Fibroblast of pulmonary artery (primary cell): ENCODE results near the gene MBOAT7.

ENCODE experiments used
- DNase-seq: peaks from one replicate; pipeline ENCODE4 v3.0.0-alpha.2; 2010; ENCODE audit warnings: low read depth
- H3K4me3 ChIP-seq: replicated peaks from 2 replicates; pipeline ENCODE4 v1.5.1; 2011; ENCODE audit warnings: low read depth, mild to moderate bottlenecking, control low read depth, low read length, moderate library complexity
- TF ChIP-seq, protein P1 (sequence below): IDR thresholded peaks from 2 replicates; pipeline ENCODE4 v1.5.1; 2011; ENCODE audit warnings: mild to moderate bottlenecking, control low read depth, low read length, inconsistent platforms; ENCODE audit errors: missing control alignments

Gene MBOAT7

DNA sequence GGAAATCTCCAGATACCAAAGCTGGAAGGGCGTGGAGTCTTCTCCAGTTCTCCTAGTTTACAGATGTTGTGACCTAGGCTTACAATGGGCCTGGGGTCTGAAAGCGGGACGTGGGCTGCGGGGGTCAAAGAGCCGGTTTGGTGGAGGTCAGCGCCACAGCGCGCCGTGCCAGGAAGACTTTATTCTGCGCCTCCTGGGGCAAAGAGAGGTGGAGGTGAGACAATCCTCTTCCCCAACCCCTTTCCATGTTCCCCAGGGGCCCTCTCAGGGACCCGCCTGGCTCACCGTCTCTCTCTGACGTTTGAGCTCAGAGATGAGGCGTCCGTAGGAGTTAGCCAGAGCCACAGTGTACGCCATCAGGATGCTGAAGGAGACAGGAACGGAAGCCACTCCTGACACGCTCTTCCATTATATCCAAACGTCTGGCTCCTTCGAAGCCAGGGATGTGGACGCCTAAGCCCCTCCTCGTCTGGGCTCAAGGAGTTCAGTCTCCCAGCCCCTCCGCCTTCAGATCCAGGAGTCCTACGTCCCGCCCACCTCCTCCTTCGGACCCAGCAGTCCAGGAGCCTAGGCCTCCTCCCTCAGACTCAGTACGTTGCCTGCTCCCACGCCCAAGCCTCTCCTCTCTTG lies 29.1 kb downstream of the MBOAT7 start:
- TF ChIP-seq, protein P1, sequence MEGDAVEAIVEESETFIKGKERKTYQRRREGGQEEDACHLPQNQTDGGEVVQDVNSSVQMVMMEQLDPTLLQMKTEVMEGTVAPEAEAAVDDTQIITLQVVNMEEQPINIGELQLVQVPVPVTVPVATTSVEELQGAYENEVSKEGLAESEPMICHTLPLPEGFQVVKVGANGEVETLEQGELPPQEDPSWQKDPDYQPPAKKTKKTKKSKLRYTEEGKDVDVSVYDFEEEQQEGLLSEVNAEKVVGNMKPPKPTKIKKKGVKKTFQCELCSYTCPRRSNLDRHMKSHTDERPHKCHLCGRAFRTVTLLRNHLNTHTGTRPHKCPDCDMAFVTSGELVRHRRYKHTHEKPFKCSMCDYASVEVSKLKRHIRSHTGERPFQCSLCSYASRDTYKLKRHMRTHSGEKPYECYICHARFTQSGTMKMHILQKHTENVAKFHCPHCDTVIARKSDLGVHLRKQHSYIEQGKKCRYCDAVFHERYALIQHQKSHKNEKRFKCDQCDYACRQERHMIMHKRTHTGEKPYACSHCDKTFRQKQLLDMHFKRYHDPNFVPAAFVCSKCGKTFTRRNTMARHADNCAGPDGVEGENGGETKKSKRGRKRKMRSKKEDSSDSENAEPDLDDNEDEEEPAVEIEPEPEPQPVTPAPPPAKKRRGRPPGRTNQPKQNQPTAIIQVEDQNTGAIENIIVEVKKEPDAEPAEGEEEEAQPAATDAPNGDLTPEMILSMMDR, result no peak
- DNase-seq, result peak; percentile 49
- peak overlapping the region; percentile 76 for H3K4me3 ChIP-seq

DNA sequence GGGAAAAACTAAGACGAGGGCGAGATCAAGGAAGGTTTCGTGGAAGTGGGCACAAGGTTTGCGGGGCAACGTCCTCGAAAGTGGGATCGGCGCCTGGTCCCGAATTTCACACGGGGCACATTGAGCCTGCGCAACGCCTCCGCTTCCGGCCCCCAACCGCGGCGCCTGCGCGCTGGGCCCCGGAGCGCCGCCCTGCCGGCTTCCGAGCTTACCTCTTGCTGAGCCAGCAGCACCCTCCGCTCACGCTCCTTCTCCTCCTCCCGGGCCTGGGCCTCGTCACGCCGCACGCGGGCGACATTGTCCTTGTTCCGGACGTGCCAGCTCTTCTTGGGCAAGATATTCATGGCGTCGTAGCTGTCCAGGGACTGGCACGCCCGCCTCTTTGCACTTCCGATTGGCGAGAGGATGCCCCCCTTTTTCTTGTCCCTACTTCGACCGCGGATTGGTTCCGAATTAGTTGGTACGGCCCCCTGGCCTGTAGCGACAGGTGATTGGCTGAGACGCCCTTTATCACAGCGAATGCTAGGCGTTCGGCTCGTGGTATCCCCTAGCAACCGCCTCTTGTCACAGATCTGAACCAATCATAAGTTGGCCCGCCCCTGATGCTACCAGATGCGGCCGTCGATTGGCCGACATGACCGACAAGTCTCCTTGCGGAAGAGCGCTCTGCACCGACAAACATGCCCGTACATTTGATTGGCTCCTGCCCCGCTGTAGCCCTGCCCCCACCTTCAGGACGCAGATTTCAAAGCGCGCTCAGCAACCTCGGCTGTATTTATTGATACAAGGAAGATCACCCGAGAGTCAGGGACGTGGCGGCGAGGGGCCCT lies 29.8 kb downstream of the MBOAT7 start, which contains the start of gene LENG1:
Gene LENG1, minus strand, starts transcription at position 370 of the 830 bp plus-strand sequence. Its CDS starts 26 bp downstream, at position 344.
- peak; percentile 100 for DNase-seq
- peak within 1 kb of the TSS; percentile 85 for H3K4me3 ChIP-seq
- TF ChIP-seq, protein P1, result no peak

DNA sequence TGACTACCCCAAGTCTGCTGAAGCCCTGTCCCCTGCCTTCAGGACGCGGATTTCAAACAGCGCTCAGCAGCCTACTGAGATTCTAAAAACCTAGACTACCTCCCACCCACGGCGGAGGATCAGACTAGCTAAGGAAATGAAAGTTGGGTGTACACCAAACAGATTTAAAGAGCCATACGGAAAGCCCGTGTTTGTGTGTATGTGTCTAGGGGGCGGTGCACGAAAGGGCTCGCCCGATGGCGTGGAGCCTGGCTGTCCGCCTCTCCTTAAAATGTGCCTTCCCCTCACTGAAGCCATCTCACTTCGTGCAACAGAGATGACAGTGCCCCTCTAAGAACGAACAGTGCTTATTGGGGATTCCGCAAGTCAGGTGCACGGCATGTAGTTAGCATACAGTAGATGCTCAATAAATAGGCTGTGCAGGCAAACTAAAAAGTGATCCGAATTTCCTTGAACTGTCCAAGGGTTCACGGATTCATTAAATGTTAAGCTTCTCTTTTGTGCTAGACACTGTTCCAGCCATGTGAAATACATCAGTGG lies 30.5 kb downstream of the MBOAT7 start:
- no peak for DNase-seq
- TF ChIP-seq, protein P1, result no peak
- peak overlapping the region; percentile 85 for H3K4me3 ChIP-seq

DNA sequence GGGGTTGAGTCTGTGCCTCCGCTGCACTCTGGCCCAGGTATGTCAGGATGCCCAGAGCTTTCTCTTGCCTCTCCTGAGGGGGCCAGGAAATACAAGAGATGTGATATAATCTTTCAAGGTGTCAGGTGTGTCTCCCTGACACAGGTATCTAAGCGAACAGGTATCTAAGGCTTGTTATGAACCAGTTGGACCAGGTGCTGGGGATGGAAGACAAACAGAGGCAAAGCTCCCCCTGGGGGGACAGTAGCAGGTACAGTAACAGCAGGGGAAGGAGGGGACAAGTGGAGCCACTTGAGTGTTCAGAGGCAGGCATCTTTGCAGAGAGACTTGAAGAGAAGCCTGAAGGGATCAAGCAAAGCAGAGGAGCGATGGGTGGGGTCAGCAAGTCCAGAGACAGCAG lies 32.4 kb downstream of the MBOAT7 start:
- TF ChIP-seq, protein P1, result no peak
- no peak overlapping the region for H3K4me3 ChIP-seq

DNA sequence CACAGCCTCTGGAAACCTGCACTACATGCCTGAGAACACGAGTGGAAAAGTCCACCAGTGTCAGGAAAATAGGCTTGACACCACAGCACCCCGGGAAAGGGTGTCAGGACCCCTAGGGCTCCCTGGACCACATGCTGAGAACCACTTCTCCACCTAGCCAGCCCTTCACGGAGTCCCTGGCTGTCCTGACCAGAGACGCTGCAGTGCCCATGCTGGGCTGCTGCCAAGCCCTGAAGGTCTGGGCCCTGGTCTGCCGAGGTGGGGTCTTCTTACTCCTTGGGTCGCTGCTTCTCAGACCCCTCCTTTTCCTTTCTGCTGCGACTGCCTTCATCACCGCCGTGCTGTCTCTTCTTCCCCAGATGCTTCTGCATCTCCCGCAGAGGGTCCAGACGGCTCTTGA lies 32.9 kb downstream of the MBOAT7 start:
- H3K4me3 ChIP-seq, result no peak overlapping the region
- no peak for DNase-seq
- TF ChIP-seq, protein P1, result no peak

More for the DNA sequence above, 32.4 kb downstream of the MBOAT7 start:
- DNase-seq, result no peak

DNA sequence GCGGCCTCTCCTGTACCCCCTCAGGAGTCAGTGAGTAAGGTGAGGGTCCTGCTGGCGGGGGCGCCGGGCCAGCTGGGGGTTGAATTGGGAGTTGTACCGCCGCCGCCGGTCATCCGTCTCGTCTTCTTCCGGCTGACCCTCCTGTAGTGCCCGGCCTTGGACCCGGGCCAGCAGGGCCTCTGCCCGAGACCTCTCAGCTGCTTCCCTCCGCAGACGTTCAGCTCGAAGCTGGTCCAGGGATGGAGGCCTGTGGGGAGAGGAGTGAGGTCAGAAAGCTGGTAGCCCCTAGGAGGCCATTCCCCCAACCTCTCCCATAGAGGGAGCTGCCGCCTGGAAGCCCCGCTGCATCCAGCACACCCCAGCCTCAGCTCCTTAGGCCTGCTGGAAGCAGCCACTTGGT lies 33.7 kb downstream of the MBOAT7 start:
- TF ChIP-seq, protein P1, result no peak
- DNase-seq, result no peak
- H3K4me3 ChIP-seq, result no peak overlapping the region
